Stimulated activated naive CD8-positive, alpha-beta T cell treated with anti-CD3 and anti-CD28 coated beads, Interleukin-15, Interleukin-2, amounts not matched to agents 100 ng/mL and 50 ng/mL, for 24 hours (primary cell): ENCODE measurements around the gene QRFP.
"Not testable (repeated sequence)": the region's sequence is repeated elsewhere in the genome, so short reads cannot be mapped to it uniquely, and the experiment has no call there.

ENCODE experiments used
- H3K27ac Mint-ChIP-seq: one replicate; pipeline ENCODE4 v1.8.0; 2021; ENCODE audit warnings: mild to moderate bottlenecking, mixed read lengths
- H3K27me3 Mint-ChIP-seq: one replicate; pipeline ENCODE4 v1.8.0; 2021; ENCODE audit warnings: mixed read lengths
- H3K36me3 Mint-ChIP-seq: one replicate; pipeline ENCODE4 v1.8.0; 2021; ENCODE audit warnings: low read depth, mixed read lengths
- H3K4me1 Mint-ChIP-seq: one replicate; pipeline ENCODE4 v1.8.0; 2021; ENCODE audit warnings: low read depth, mixed read lengths
- H3K4me3 Mint-ChIP-seq: one replicate; pipeline ENCODE4 v1.8.0; 2021; ENCODE audit warnings: mild to moderate bottlenecking, mixed read lengths
- H3K9me3 Mint-ChIP-seq: one replicate; pipeline ENCODE4 v1.8.0; 2021; ENCODE audit warnings: mixed read lengths

The QRFP gene

DNA sequence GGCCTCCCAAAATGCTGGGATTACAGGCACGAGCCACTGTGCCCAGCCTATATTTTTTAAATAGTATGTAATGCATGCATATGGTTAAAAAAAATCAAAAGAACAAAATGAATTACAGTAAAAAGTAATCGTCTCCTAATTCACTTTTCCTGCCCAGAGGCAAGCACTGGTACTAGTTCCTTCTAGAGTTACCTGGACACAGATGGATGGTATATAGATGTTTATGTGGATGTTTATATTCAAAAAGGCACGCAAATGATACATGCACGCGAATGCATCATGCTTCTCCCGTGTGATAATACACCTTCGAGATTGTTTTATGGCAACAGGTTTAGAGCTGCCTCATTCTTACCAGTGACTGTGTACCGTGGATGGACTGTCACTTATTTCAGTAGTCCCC, 40.1 kb downstream of the QRFP start:
- H3K9me3 Mint-ChIP-seq, result no peaks in the 10 kb centered on the region
- peaks cover 35% of the 10 kb centered on the region for H3K36me3 Mint-ChIP-seq
- H3K4me3 Mint-ChIP-seq, result no peak overlapping the region
- no peaks in the 10 kb centered on the region for H3K27me3 Mint-ChIP-seq
- no peaks in the 10 kb centered on the region for H3K4me1 Mint-ChIP-seq
- no peak overlapping the region for H3K27ac Mint-ChIP-seq

DNA sequence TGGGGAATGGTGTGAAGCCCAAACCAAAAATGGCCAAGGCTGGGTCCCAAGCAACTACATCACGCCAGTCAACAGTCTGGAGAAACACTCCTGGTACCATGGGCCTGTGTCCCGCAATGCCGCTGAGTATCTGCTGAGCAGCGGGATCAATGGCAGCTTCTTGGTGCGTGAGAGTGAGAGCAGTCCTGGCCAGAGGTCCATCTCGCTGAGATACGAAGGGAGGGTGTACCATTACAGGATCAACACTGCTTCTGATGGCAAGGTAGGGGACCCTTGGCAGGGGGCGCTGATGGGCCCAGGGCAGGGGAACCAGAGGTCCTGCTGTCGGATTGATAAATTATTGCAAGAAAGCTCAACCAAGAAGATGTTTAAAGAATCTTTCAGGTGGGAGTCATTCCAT, 41.8 kb downstream of the QRFP start:
- H3K36me3 Mint-ChIP-seq, result peaks cover 39% of the 10 kb centered on the region
- H3K27ac Mint-ChIP-seq, result no peak overlapping the region
- no peaks in the 10 kb centered on the region for H3K4me1 Mint-ChIP-seq
- no peaks in the 10 kb centered on the region for H3K27me3 Mint-ChIP-seq
- no peaks in the 10 kb centered on the region for H3K9me3 Mint-ChIP-seq
- no peak overlapping the region for H3K4me3 Mint-ChIP-seq

DNA sequence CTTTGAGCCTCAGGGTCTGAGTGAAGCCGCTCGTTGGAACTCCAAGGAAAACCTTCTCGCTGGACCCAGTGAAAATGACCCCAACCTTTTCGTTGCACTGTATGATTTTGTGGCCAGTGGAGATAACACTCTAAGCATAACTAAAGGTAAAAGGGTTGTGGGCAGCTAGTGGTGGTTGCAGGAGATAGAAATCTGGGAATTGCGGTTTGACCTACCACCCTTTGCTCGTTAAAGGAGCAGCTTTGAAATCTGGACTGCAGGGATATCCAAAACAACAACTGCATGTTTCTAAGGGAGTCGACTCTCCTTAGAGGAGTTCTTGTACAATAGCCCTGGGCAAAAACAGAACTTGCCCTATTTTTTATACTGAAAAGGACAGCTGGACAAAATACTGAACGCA, 42.5 kb downstream of the QRFP start:
- Mint-ChIP-seq H3K4me1 (no peaks in the 10 kb centered on the region), H3K27ac (no peak overlapping the region), H3K9me3 (no peaks in the 10 kb centered on the region), H3K36me3 (peaks cover 39% of the 10 kb centered on the region), H3K4me3 (no peak overlapping the region), H3K27me3 (no peaks in the 10 kb centered on the region)

DNA sequence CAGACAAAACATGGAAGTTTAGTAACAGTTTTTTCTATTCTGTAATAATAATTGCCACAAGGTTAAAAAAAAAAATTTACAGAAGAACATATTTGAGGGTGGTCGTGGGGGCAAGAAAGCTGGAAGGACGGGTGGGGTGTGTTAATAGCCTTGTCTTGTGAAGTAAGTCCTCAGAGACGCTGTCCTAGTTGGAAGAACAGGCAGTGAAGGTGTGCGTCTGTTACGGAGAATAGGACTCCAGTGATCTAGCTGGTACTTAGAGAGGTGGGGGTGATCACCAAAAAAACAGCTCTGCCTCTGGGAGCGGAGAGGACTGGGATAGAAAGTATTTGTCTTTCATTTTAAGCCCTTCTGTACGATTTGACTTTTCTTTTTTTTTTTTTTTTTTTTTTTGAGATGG, 43.8 kb downstream of the QRFP start:
- H3K27ac Mint-ChIP-seq, result no peak overlapping the region
- H3K4me3 Mint-ChIP-seq, result no peak overlapping the region
- H3K4me1 Mint-ChIP-seq, result no peaks in the 10 kb centered on the region
- peaks cover 39% of the 10 kb centered on the region for H3K36me3 Mint-ChIP-seq
- H3K9me3 Mint-ChIP-seq, result no peaks in the 10 kb centered on the region
- no peaks in the 10 kb centered on the region for H3K27me3 Mint-ChIP-seq

DNA sequence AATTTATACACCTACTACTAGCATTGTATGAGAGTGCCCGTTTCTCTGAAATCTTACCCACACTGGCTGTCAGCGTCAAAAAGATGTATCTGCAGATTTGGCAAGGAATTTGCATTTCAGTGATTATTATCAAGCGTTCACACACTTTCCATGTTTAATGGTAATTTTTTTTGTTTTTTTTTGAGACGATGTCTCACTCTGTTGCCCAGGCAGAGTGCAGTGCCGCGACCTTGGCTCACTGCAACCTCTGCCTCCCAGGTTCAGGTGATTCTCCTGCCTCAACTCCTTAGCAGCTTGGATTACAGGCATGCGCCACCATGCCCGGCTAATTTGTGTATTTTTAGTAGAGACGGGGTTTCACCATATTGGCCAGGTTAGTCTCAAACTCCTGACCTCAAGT, 47.3 kb downstream of the QRFP start:
- no peaks in the 10 kb centered on the region for H3K27me3 Mint-ChIP-seq
- H3K36me3 Mint-ChIP-seq, result peaks cover 10% of the 10 kb centered on the region
- no peaks in the 10 kb centered on the region for H3K9me3 Mint-ChIP-seq
- no peak overlapping the region for H3K4me3 Mint-ChIP-seq
- peaks cover under 1% of the 10 kb centered on the region for H3K4me1 Mint-ChIP-seq
- H3K27ac Mint-ChIP-seq, result no peak overlapping the region

DNA sequence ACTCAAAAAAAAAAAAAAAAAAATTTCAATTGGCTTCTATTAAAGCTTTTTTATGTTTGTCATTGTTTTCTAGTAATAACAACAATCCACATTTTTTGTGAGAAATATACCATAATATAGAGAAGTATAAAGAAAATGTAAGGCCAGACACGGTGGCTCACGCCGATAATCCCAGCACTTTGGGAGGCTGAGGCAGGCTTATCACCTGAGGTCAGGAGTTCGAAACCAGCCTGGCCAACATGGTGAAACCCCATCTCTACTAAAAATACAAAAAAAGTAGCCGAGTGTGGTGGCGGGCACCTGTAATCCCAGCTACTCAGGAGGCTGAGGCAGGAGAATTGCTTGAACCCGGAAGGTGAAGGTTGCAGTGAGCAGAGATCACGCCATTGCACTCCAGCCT, 48.1 kb downstream of the QRFP start:
- not testable (repeated sequence) for H3K4me1 Mint-ChIP-seq, H3K27me3 Mint-ChIP-seq

DNA sequence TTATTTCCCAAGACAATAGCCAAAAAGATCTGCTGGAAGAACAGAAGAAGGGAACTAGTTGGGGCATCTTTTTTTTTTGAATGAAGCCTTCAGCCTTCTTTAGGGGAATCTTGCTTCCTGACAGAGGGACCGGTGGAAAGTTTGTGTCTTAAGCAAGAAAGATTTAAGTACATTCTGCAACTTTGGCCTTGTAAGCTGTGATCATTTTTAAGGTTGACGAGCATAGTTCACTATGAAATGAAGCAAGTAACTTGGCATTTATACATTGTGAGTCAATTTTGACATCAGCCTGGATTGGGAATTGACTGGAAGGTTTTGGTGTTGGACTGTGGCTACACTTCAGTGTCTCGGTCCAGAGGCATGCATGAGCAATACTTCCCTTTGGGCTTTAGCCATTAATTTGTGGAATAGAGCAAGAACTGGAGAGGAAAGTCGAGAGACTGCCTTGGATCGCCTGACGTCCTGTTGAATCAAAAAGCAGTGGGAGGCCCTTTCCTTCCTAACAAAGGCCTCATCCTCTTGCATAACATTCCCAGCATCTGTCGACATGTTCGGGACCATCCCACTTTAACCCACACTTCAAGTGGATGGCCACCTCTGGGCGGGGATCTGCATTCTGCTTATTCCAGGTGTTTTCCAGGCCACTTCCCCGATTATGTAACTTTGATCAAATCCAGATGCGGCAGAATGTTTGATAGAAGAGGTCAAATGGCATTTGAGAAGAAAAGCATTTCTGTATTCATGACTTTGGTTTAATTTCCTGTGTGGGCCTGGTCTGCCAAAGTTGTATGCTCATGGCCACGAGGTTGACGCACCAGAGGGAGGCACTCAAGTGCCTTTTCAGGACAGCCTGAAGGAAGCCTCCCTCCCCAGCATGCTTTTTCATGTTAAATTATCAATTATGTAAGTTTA, 49.0 kb downstream of the QRFP start:
- no peaks in the 10 kb centered on the region for H3K9me3 Mint-ChIP-seq
- no peak overlapping the region for H3K4me3 Mint-ChIP-seq
- peaks cover 10% of the 10 kb centered on the region for H3K4me1 Mint-ChIP-seq
- no peaks in the 10 kb centered on the region for H3K27me3 Mint-ChIP-seq
- H3K36me3 Mint-ChIP-seq, result peaks cover 4% of the 10 kb centered on the region
- no peak overlapping the region for H3K27ac Mint-ChIP-seq

More for the DNA sequence above, 48.1 kb downstream of the QRFP start:
- H3K36me3 Mint-ChIP-seq, H3K9me3 Mint-ChIP-seq, H3K4me3 Mint-ChIP-seq, H3K27ac Mint-ChIP-seq: not testable (repeated sequence)

DNA sequence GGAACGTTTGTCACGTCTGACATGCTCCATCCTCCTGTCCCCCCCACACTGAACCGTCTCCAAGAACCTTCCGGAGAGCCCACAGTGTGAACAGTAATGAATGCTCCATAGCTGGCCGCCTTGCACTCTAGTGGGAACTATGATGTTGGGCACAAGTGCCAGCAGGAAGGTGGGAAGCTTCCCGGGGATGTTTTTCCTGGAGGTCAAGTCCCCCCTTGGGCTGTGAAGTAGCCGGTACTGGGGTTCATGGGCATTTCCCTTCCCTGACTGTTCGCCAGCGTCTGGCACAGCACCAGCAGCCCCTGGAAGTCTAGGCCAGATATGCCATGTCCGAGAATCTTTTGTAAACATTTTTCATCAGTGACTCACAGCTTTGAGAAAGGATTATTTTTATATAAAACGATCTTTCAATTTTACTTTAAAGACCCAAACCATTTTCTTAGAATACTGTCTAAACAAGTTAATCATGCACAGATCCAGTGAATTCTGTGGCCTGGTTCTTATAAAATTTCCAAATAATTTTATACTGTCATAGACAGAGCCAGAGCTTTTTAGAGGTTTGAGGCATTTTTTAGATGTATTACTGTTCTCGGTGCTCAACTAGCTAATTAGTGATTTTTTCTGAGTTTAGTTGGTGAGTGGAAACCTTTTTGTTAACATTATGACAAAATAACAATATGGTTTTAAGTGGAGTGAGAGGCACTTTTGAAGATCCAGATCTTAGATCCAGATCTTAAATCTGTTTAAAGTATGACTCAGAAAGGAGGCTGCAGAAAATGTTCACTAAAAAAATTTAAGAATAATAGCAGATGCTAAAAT, 49.9 kb downstream of the QRFP start:
- Mint-ChIP-seq H3K4me3 (no peak overlapping the region), H3K36me3 (peaks cover 4% of the 10 kb centered on the region), H3K27ac (no peak overlapping the region), H3K4me1 (peaks cover 17% of the 10 kb centered on the region), H3K9me3 (no peaks in the 10 kb centered on the region), H3K27me3 (no peaks in the 10 kb centered on the region)

DNA sequence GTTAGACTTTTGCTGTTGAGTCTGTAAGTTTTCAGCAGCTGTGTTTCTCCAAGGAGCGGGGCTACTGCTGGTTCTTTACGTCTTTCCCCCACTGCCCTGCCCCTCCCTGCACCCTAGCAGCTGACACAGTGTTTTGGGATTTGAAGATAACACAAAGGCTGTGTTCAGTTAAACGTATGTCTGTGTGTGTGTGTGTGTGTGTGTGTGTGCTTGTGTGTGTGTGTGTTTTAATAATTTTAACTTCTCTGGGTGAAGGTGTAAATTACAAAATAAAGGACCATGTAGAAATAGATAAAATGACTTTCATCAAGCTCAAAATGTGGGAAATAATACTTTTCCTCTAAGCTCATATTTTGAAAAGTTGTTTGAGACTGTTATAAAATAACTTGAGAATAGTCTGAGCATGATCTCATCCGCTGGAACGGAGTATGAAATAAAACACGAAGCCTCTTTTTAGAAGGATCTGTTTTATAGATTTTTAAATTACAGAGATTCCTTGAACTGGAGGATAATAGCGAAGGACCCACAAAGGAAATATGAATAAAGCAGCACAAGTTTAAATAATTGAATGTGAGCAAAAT, 50.6 kb downstream of the QRFP start:
- Mint-ChIP-seq H3K27me3 (no peaks in the 10 kb centered on the region), H3K4me1 (peaks cover 17% of the 10 kb centered on the region), H3K27ac (no peak overlapping the region), H3K36me3 (peaks cover 4% of the 10 kb centered on the region), H3K9me3 (no peaks in the 10 kb centered on the region), H3K4me3 (no peak overlapping the region)

DNA sequence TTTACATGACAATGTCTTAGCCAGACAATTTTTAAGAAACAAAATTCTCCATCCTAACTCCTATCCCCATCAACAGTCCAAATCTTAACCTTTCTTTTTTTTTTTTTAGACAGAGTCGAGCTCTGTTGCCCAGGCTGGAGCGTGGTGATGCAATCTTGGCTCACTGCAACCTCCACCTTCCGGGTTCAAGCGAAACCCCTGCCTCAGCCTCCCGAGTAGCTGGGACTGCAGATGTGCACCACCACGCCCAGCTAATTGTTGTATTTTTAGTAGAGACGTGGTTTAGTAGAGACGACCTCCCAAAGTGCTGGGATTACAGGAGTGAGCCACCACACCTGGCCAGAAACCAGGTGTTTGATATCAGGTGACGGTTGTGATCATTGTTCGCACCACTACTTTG, 51.4 kb downstream of the QRFP start:
- peaks cover 4% of the 10 kb centered on the region for H3K36me3 Mint-ChIP-seq
- no peaks in the 10 kb centered on the region for H3K27me3 Mint-ChIP-seq
- peaks cover 17% of the 10 kb centered on the region for H3K4me1 Mint-ChIP-seq
- H3K4me3 Mint-ChIP-seq, result no peak overlapping the region
- H3K27ac Mint-ChIP-seq, result no peak overlapping the region
- H3K9me3 Mint-ChIP-seq, result no peaks in the 10 kb centered on the region

DNA sequence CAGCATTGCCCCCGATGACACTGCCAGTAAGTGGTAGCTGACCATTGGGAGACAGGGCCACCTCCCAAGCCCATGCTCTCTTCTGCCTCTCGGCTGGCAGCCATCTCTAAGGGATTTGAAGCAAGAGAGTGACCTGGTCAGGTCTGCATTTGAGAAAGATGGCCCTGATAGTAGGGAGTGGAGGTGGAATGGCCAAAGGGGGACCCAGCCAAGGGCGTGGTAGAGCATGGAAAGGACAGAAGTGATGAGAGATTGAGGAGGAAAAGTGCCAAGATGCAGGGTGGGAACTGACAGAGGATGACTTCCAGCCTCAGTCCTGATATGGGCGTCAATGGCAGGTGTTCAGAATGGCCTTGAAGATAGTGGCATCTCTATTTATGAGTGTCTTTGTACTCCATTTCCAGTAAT, 52.6 kb downstream of the QRFP start:
- no peak overlapping the region for H3K27ac Mint-ChIP-seq

DNA sequence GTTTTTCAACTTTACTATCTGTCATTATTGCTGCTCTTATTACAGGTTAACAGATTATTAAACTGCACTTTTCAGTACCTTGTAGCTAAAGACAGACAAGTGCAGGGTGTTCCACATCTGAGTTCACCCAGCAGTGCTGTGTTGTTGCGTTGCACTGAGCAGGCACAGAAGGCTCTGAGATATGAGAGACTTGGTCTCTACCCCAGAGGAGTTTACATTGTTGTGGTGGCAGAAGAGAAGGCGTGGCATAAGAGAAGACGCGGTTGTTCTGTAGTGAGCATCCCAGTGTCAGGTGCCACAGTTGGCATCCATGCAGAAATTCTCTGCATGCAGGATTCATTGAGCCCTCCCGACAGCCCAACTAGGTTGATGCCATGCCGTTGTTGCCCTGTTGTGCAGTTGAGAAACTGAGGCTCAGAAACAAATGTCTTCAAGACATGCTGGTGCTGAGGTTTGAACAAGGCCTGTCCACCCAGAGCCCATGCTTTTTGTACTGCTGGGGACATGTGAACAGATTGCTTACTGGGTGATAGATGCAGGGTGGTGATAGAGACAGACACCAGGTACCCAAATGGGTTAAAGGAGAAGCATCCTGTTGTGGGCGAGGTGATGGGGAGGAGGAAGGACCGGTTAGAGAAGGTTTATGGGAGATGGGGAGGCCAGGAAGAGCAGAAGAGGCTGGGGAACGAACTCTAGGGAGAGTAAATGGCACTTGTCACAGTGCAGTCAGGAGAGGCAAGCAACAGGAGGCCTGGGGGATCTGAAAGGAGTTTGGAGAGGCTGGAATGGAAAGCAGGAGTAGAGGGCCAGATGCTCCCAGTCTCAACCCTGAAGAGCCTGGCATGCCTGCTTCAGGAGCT, 53.3 kb downstream of the QRFP start:
- H3K4me1 Mint-ChIP-seq, result peaks cover 30% of the 10 kb centered on the region
- no peaks in the 10 kb centered on the region for H3K27me3 Mint-ChIP-seq
- no peaks in the 10 kb centered on the region for H3K9me3 Mint-ChIP-seq
- no peak overlapping the region for H3K4me3 Mint-ChIP-seq
- H3K27ac Mint-ChIP-seq, result no peak overlapping the region
- no peaks in the 10 kb centered on the region for H3K36me3 Mint-ChIP-seq

More for the DNA sequence above, 52.6 kb downstream of the QRFP start:
- H3K27me3 Mint-ChIP-seq, result no peaks in the 10 kb centered on the region
- H3K4me3 Mint-ChIP-seq, result no peak overlapping the region
- H3K9me3 Mint-ChIP-seq, result no peaks in the 10 kb centered on the region
- peaks cover 23% of the 10 kb centered on the region for H3K4me1 Mint-ChIP-seq
- H3K36me3 Mint-ChIP-seq, result no peaks in the 10 kb centered on the region
